GM19372 (cell line): ENCODE measurements around the gene CASTOR2.
"Not testable (repeated sequence)": the region's sequence is repeated elsewhere in the genome, so short reads cannot be mapped to it uniquely, and the experiment has no call there.

Source experiments
- ATAC-seq: cut with Tn5 transposase; IDR thresholded peaks from one replicate; pipeline ENCODE4 v1.9.1; 2021; ENCODE audit warnings: mild to moderate bottlenecking, low read depth, moderate library complexity; ENCODE audit not compliant: unreplicated experiment

Gene CASTOR2

GRCh38 chr7:74993121-74993520 is 28.6 kb downstream of the CASTOR2 start:
- no peak for ATAC-seq

DNA sequence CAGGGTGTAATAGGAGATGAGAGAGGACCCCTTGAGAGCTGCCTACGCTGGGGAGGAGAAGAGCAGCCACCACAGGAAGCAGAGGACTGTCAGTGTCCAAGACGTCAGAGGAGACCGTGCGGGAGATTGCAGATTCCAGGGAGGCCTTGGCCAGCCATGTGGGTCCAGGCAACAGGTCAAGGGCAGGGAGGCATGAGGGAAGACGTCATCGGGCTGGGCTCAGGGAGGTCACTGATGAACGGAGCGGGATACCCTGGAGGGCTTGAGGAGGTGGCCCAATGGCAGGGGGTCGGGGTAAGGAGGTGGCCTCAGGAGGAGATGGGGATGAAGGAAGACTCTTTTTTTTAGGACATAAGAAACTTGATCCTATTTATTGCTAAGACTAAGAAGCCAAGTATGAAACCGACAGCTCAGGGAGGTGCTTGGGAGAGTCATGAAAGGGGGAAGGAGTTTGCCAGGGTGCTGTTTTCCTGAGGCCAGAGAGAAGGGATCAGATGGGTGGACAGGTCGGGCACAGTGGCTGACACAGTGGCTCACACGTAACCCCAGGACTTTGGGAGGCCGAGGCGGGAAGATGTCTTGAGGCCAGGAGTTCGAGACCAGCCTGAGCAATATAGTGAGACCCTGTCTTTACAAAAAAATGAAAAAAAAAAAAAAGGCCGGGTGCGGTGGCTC is 30.5 kb downstream of the CASTOR2 start:
- not testable (repeated sequence) for ATAC-seq

- not testable (repeated sequence) for ATAC-seq
These were observed 31.9 kb downstream of the CASTOR2 start for GRCh38 chr7:74996361-74996760.

DNA sequence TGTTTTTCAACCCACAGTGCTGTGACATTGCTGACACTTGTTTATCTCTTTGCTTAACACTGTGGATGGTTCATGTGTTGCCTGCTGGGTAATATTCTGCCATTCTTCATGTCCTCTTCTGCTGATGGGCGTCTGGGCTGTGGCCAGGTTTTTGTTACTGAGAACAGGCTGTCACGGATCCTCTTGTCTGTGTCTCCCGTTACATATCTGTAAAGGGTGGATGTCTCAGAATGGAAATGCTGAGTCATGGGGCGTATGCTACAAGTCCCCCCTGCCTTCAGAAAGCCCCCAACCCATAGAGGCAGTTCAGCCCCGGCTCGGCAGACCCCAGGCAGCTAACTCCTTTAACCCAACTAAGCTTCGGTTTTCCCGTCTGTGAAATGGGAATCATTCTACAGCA is 33.3 kb downstream of the CASTOR2 start:
- not testable (repeated sequence) for ATAC-seq

GRCh38 chr7:75001356-75001755 is 36.9 kb downstream of the CASTOR2 start:
- ATAC-seq = not testable (repeated sequence)

DNA sequence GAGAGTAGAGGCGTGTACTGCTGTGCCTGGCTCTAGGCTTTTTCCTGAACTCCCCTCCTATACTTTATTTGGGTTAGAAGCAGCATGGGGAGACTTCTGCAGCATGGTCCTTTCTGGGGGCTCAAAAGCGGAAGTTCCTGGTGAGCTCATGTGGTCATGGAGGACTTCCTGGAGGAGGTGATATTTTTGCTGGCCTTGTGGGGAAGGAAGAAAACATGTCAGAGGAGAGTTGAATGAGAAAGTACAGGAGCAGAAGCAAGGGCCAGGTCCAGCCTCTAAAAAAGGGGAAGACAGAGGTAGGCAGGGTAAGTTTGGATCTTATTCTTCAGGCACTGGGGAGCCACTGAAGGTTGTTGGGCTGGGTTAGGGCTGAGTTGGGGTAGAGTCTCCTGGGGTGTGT is 45.5 kb downstream of the CASTOR2 start:
- no peak for ATAC-seq

GRCh38 chr7:75017832-75018231 is 53.3 kb downstream of the CASTOR2 start:
- no peak for ATAC-seq

DNA sequence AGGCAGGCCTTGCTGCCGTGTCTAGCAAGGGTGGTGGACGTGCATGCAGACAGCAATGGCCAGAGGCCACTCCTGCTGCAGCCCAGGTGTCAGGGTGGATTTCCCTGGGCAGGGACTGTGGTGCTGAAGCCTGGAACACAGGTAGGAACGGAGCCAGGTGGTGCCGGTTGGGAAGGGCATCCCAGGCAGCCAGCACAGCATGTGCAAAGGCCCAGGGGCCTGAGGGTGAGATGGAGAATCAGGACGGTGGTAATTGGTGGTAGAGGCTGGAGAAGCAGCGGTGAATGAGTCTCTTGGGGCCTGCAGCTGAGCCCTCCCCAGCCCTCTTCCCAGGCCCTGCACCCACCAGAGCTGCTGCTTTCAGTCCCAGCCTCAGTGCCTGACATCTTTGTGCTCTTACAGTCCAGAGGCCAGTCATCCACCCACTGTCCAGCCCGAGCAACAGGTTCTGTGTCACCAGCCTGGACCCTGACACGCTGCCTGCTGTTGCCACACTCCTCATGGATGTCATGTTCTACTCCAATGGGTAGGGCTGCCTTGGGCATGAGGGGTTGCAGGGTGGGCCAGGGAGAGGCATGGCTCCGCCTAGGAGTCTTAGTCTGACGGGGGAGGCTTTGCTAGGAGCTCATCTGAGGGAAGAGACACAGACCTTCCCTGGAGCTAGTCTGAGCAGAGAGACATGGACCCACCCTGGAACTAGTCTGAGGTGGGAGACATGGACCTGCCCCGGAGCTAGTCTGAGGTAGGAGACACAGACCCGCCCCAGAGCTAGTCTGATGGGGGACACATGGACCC is 54.3 kb downstream of the CASTOR2 start:
- no peak for ATAC-seq

DNA sequence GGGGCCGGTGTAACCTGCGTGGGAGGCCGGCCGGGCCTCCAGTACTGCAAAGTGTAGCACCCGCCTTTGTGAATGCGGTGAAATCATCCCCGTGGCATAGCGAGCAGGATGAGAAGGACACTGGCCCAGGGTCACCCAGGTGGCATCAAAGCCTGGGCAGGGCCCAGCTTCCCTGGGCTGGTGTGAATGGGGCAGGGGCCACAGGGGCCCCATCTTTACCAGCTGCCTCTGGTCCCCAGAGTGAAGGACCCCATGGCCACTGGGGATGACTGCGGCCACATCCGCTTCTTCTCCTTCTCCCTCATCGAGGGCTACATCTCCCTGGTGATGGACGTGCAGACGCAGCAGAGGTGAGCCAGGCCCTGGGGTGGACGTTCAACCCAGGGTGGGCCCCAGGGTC is 55.3 kb downstream of the CASTOR2 start:
- ATAC-seq = no peak

- ATAC-seq = no peak
These were observed 60.4 kb downstream of the CASTOR2 start for GRCh38 chr7:75024922-75025321.

DNA sequence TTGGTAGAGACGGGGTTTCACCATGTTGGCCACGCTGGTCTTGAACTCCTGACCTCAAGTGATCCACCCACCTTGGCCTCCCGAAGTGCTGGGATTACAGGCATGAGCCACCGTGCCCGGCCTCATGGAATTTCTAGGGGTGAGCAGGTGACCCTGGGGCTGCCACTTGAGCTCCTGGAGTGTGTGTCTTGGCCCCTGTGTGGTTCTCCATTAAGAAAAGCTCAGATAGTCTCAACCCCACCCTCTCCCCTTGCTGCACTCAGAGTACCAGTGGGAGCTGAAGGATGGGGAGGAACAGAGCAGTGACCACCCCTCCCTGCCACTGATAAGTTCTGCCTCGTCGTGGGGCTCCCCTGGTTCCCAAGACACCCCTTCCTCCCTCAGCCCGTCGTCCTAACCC is 63.8 kb downstream of the CASTOR2 start:
- no peak for ATAC-seq

GRCh38 chr7:75033064-75033463 is 68.6 kb downstream of the CASTOR2 start:
- no peak for ATAC-seq

GRCh38 chr7:75033826-75034225 is 69.3 kb downstream of the CASTOR2 start:
- ATAC-seq = no peak

GRCh38 chr7:75038508-75038907 is 74.0 kb downstream of the CASTOR2 start:
- ATAC-seq = no peak

DNA sequence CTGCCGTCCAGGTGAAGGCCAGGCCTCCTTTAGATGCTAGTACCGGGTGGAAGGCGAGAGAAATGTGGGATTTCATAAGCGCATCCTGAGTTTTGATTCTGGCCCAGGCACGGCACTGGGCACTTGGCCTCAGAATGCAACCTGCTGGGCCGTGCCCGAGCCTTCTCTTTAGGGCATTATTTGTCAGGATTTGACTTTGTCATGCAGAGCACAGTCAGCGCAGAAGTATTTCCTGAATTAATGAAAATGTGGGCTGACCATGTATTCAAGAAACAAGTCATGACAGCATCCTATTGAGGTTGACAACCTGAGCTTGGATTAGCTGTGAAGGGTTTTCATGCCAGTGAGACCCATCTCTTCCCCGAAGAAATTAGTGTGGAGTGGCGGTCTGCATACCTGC is 74.7 kb downstream of the CASTOR2 start:
- no peak for ATAC-seq

- no peak for ATAC-seq
These were observed 75.2 kb downstream of the CASTOR2 start for GRCh38 chr7:75039709-75040108.

GRCh38 chr7:75040512-75040911 is 76.0 kb downstream of the CASTOR2 start:
- no peak for ATAC-seq

DNA sequence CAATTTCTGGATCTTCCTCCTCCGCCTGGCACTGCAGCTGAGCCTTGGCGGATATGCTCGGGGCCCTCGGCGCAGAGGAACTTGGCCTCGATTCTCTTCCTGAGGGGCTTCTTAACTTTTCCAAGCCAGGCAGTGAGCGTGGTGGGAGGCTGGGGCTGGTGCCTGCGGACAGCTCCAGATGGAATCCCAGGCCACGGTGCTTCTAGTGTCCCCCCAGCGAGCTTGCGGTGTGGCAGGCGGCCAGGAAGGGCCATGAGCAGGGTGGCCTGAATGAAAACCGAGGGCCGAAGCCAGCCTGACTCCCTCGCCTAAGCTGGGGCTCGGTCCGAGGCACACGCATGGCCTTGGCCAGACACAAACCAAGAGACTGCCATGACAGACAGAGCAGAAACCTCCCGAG is 77.8 kb downstream of the CASTOR2 start:
- no peak for ATAC-seq

DNA sequence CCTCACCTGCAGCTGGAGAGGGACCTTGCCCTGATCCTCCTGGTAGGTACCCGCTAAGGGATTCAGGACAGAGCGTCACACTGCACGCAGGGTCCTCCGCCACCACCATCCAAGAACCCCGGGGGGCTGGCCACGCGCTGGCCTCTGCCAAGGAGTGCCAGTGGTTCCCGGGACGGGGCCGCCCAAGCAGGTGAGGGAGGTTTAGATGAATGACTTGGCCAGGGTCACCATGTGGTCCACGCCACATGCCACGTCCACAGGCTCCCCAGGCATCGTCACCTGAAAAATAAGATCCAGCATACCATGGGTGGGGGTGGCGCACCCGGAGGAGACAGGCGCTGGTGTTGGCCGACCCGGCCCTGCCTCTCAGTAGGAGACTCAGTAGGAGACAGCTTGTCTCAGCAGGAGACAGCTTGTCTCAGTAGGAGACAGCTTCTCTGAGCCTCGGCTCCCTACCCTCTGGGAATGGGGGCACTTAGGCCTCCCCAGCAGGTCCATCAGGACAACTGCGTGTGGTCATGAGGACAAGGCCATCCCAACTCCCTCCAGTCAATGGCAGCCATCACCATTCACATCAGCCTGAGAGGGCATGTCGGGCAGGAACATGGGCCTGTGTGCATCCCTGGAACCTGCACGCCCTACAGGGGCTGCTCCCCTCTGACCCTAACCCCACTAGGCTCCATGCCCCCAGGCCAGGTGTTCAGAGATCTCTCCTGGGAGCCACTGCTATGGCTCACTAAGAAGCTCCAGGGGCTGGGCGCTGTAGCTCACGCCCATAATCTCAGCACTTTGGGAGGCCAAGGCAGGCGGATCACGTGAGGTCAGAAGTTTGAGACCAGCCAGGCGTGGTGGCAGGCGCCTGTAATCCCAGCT is 78.6 kb downstream of the CASTOR2 start:
- ATAC-seq = no peak

DNA sequence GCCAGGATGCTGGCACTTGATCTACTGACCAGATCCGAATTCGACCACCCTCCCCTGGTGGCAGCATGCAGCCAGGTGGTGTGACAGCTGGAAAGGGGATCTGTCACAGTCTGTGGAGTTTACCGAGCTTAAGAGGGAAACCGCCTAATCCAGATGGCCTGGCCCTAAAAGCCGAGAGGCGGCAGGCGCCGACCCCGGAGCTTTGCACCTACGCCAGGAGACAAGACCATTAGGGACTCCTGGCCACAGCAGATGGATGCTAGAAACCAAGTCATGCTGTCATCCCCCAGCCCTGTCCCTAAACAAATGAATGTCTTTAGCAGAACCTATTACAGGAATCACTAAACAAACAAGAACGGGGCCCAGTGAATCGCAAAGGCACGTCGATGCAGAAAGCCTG is 81.4 kb downstream of the CASTOR2 start:
- no peak for ATAC-seq
